Measurements from ENCODE around the gene KREMEN2. TPM values are rescaled to one million over a fixed set of nuclear protein-coding genes. Genes with fewer than 3 reads are reported as not detected.

Gene KREMEN2
- total and polyA plus RNA-seq, 9 of the 15 experiments (the other 6 are each of a cell fraction or from before 2014, with no cell fraction given), result 0.04 to 7.7 (median 1.5) TPM; not detected in 1

DNA sequence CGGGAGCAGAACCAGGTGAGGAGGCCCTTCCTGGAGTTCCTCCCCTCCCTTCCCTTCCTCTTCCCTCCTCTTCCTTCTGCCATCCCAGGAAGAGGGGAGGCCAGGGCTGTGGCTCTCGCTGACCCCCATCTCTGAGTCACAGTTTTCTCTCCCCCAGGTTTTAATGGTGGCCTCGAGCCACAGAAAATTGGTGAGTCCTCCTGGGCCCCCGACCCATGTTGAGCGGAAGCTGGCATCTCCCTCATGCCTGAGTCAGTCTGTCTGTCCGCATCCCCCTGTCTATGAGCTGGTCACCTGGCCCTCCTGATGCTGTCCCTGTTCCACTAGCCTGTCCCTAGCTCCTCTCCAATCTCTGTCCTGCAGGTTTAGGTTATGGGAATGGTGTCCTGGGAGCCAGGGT, 35.9 kb downstream of the KREMEN2 start:
- Histone ChIP-seq H3K27me3 (ENCODE audit: control insufficient read depth in 2 of 2, insufficient read depth in 2 of 2, low read length in 2 of 2) (no peaks in the 10 kb centered on the region), H3K9ac (ENCODE audit: insufficient read depth in 1 of 2, low read depth in 2 of 2, low read length in 2 of 2) (peak overlapping the region in 1 of 2 experiments; percentile 78; a peak in 1 of 4 replicates), H3K79me2 (ENCODE audit: control insufficient read depth, insufficient read depth, low read length) (peaks cover 2% of the 10 kb centered on the region; the same call in 1 of the 3 replicates), H3K9me1 (ENCODE audit: control insufficient read depth, insufficient read depth, low read length) (no peaks in the 10 kb centered on the region), H3K4me2 (ENCODE audit: insufficient read depth, low read length) (no peak overlapping the region), H2AFZ (ENCODE audit: low read depth, low read length) (no peak overlapping the region), H4K20me1 (replicated peaks; ENCODE audit: control insufficient read depth, insufficient read depth, low read length) (no peaks in the 10 kb centered on the region), H3K9me3 (replicated peaks; ENCODE audit: control insufficient read depth, insufficient read depth, low read depth, low read length) (no peaks in the 10 kb centered on the region), H3K4me3 (no peak overlapping the region), H3K36me3 (ENCODE audit: control insufficient read depth, insufficient read depth, low read length) (no peaks in the 10 kb centered on the region), H3K27ac (ENCODE audit: extremely low read depth, low read depth, low read length) (no peak overlapping the region), H3K4me1 (replicated peaks in 1 of 2; ENCODE audit: control insufficient read depth in 2 of 2, insufficient read depth in 2 of 2, low read length in 2 of 2) (peaks cover 0 to 36% of the 10 kb centered on the region in 2 experiments; a peak in 2 of 5 replicates)
- POLR2A ChIA-PET, result interaction anchor here (0.6 to 1.0 kb wide), 3 partner anchors 15 to 60 kb away, joined by 3 read pairs; no protein-coding TSS in a partner anchor
- BruUV-seq (replicated peaks), result no TSS peak
- DNase-seq (ENCODE audit: extremely low read depth in 1 of 4, low spot score in 3 of 4) (no peak), FAIRE-seq (no peak), ATAC-seq (no peak)
- intact Hi-C loops (cut with micrococcal nuclease) (no loop called here), in situ Hi-C loops (cut with MboI) (no loop called here)
- WGBS (ENCODE audit: insufficient coverage, low coverage, missing lambda C conversion rate), result 59% methylated on average over 6 of the region's 6 CpGs
- CTCF ChIA-PET (ENCODE audit: low intra/inter-chr PET ratio), result no interaction called here
- TF ChIP-seq SMAD2 (IDR thresholded peaks at IDR 0.05; ENCODE audit: low read depth, low read length) (no peak), SRSF1 (IDR thresholded peaks at IDR 0.05; ENCODE audit: low read depth, low read length) (no peak), NFIX (CRISPR knock-in tag; IDR thresholded peaks at IDR 0.05; ENCODE audit: low read depth) (no peak), GATA2 (CRISPR knock-in tag; IDR thresholded peaks at IDR 0.05) (no peak), YBX1 (IDR thresholded peaks at IDR 0.05) (no peak), ZNF3 (CRISPR knock-in tag; IDR thresholded peaks at IDR 0.05) (no peak), KLF10 (CRISPR knock-in tag; IDR thresholded peaks at IDR 0.05) (no peak), ERF (CRISPR knock-in tag; IDR thresholded peaks at IDR 0.05) (no peak), ZNF354B (CRISPR knock-in tag; IDR thresholded peaks at IDR 0.05) (no peak), HNRNPLL (IDR thresholded peaks at IDR 0.05; ENCODE audit: low read depth, low read length, poor library complexity, severe bottlenecking) (no peak), ZFX (CRISPR knock-in tag; IDR thresholded peaks at IDR 0.05) (no peak), POLR2AphosphoS2 (IDR thresholded peaks at IDR 0.05; ENCODE audit: low read length) (no peak)
- TF ChIP-seq, protein P1, sequence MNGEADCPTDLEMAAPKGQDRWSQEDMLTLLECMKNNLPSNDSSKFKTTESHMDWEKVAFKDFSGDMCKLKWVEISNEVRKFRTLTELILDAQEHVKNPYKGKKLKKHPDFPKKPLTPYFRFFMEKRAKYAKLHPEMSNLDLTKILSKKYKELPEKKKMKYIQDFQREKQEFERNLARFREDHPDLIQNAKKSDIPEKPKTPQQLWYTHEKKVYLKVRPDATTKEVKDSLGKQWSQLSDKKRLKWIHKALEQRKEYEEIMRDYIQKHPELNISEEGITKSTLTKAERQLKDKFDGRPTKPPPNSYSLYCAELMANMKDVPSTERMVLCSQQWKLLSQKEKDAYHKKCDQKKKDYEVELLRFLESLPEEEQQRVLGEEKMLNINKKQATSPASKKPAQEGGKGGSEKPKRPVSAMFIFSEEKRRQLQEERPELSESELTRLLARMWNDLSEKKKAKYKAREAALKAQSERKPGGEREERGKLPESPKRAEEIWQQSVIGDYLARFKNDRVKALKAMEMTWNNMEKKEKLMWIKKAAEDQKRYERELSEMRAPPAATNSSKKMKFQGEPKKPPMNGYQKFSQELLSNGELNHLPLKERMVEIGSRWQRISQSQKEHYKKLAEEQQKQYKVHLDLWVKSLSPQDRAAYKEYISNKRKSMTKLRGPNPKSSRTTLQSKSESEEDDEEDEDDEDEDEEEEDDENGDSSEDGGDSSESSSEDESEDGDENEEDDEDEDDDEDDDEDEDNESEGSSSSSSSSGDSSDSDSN (IDR thresholded peaks at IDR 0.05; ENCODE audit: borderline replicate concordance in 1 of 2, low read depth in 2 of 2, low read length in 2 of 2), result no peak
- TF ChIP-seq, protein P2, sequence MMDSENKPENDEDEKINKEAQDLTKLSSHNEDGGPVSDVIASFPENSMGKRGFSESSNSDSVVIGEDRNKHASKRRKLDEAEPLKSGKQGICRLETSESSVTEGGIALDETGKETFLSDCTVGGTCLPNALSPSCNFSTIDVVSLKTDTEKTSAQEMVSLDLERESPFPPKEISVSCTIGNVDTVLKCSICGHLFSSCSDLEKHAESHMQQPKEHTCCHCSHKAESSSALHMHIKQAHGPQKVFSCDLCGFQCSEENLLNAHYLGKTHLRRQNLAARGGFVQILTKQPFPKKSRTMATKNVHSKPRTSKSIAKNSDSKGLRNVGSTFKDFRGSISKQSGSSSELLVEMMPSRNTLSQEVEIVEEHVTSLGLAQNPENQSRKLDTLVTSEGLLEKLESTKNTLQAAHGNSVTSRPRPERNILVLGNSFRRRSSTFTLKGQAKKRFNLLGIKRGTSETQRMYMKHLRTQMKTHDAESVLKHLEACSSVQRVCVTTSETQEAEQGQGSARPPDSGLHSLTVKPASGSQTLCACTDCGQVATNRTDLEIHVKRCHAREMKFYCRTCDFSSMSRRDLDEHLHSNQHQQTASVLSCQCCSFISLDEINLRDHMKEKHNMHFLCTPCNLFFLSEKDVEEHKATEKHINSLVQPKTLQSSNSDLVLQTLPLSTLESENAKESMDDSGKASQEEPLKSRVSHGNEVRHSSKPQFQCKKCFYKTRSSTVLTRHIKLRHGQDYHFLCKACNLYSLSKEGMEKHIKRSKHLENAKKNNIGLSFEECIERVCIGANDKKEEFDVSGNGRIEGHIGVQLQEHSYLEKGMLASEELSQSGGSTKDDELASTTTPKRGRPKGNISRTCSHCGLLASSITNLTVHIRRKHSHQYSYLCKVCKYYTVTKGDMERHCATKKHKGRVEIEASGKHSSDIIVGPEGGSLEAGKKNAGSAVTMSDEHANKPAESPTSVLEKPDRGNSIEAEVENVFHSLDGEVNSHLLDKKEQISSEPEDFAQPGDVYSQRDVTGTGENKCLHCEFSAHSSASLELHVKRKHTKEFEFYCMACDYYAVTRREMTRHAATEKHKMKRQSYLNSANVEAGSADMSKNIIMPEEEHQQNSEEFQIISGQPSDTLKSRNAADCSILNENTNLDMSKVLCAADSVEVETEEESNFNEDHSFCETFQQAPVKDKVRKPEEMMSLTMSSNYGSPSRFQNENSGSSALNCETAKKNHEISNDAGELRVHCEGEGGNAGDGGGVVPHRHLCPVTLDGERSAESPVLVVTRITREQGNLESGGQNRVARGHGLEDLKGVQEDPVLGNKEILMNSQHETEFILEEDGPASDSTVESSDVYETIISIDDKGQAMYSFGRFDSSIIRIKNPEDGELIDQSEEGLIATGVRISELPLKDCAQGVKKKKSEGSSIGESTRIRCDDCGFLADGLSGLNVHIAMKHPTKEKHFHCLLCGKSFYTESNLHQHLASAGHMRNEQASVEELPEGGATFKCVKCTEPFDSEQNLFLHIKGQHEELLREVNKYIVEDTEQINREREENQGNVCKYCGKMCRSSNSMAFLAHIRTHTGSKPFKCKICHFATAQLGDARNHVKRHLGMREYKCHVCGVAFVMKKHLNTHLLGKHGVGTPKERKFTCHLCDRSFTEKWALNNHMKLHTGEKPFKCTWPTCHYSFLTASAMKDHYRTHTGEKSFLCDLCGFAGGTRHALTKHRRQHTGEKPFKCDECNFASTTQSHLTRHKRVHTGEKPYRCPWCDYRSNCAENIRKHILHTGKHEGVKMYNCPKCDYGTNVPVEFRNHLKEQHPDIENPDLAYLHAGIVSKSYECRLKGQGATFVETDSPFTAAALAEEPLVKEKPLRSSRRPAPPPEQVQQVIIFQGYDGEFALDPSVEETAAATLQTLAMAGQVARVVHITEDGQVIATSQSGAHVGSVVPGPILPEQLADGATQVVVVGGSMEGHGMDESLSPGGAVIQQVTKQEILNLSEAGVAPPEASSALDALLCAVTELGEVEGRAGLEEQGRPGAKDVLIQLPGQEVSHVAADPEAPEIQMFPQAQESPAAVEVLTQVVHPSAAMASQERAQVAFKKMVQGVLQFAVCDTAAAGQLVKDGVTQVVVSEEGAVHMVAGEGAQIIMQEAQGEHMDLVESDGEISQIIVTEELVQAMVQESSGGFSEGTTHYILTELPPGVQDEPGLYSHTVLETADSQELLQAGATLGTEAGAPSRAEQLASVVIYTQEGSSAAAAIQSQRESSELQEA (IDR thresholded peaks at IDR 0.05; ENCODE audit: low read depth), result no peak

Measured in K562 (cell line).